Upper lobe of left lung (tissue), 6 donors: Measurements from ENCODE around the gene STARD5. TPM values are rescaled to one million over a fixed set of nuclear protein-coding genes. Genes with fewer than 3 reads are reported as not detected.

Source experiments
- ATAC-seq, 2 donors: fragments of 200-7000 bp; cut with Tn5 transposase; one replicate each; pipeline ENCODE4 v1.9.1; 2022; ENCODE audit warnings: mild to moderate bottlenecking in 2 of 2, moderate library complexity in 2 of 2; ENCODE audit not compliant: low FRiP score in 2 of 2
- DNase-seq, 2 donors: peaks; one replicate each; pipeline ENCODE4 v3.0.0-alpha.2; 2019 to 2020
- H3K27ac ChIP-seq, 4 donors: fragments of 200-600 bp; sonication (generic); one replicate each; pipeline ENCODE4 v1.5.1; 2016 to 2019
- H3K27me3 ChIP-seq, 4 donors: fragments of 200-600 bp; sonication (generic); one replicate each; pipeline ENCODE4 v1.5.1; 2017 to 2019
- H3K36me3 ChIP-seq, 4 donors: fragments of 200-600 bp; sonication (generic); one replicate each; pipeline ENCODE4 v1.5.1; 2016 to 2019
- H3K4me1 ChIP-seq, 4 donors: fragments of 200-600 bp; sonication (generic); one replicate each; pipeline ENCODE4 v1.5.1; 2018 to 2019
- H3K4me3 ChIP-seq, 4 donors: fragments of 200-600 bp; sonication (generic); one replicate each; pipeline ENCODE4 v1.5.1; 2017 to 2019; ENCODE audit warnings: mild to moderate bottlenecking in 2 of 4, moderate library complexity in 1 of 4
- H3K9me3 ChIP-seq, 4 donors: fragments of 200-600 bp; sonication (generic); one replicate each; pipeline ENCODE4 v1.5.1; 2018 to 2019
- EP300 ChIP-seq, 4 donors: sonication (generic); formaldehyde crosslinking; IDR thresholded peaks; one replicate each; pipeline ENCODE4 v1.5.1; 2017; ENCODE audit warnings: antibody characterized with exemption in 4 of 4, control low read depth in 2 of 4
- POLR2A ChIP-seq, 4 donors: fragments of 450-650 bp; IDR thresholded peaks; one replicate each; pipeline ENCODE4 v1.5.1; 2016 to 2017; ENCODE audit warnings: antibody characterized with exemption in 4 of 4, mild to moderate bottlenecking in 2 of 4
- POLR2AphosphoS5 ChIP-seq, 2 donors: sonication (generic); formaldehyde crosslinking; IDR thresholded peaks; one replicate each; pipeline ENCODE4 v1.5.1; 2017; ENCODE audit warnings: antibody characterized with exemption in 2 of 2
- WGBS, 2 donors: methylation state at CpG; one replicate each; pipeline ENCODE4 v1.1.5; 2017 to 2018; 5-methylcytosine and 5-hydroxymethylcytosine counted together
- total RNA-seq, 6 donors: library from RNA; depleted of rRNA in 4 of 6; stranded (reverse); fragments of >200 nt in 4 of 6; gene quantifications; one replicate each; pipeline versions ENCODE4 v1.1.0 to v1.2.1, GENCODE V29; 2016 to 2021
- TF ChIP-seq, protein P1 (sequence below), 6 experiments: fragments of 450-650 bp in 4 of 6; fragments of 200-600 bp in 2 of 6; sonication (generic) in 2 of 6; IDR thresholded peaks; one replicate each; pipeline ENCODE4 v1.5.1; 2016 to 2019; ENCODE audit warnings: antibody characterized with exemption in 6 of 6
- donor health status: DM: no; HTN: no; CAD: no; lungs with moderate emphysema.
- donor health status: DM: no; HTN: yes; CAD: no; lungs with severe emphysema.

Gene STARD5
- total RNA-seq, 6 donors from 2014 or later = 3.0 to 8.3 (median 5.6) TPM

DNA sequence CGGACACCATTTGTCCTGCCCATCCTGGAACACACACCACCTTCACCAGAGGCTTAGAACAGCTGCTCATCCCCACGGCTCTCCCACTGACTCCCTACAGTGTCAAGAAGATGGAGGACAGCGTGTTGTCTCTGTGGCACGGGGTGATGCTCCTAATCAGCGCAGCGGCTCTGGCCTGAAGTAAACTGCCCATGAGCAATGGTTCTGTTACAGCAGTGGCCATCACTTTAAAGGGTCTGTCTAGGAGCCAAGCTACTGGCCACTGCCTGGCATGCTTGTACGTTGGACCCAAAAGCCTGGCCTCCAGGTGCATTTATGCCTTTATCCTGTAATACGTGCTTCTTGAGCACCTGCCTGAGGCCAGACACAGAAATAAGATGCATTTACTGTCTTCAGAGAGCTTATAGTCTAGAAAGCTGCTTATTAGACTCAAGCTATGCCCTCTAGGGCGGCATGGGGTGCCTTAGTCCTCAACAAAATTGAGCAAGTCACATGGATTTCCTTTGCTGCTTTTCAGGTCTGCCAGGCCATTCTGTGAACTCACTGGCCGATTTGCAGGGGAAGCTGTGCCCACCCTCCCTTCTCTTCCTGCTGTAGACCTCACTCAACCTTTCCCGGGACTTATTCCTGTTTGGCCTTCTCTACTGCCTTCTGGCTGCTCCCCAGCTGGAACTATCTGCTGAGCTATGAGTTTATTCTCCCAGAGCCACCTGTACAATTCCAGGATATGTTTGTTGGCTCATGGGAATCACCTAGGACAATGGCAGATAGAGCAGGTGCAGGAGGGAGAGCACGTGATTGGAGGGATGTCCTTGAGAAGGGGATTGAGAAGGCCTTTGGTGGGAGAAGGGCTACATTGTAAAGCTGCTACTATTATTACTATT lies 51.9 kb downstream of the STARD5 start:
- Histone ChIP-seq H3K4me3 (no peak overlapping the region), H3K36me3 (peaks cover 0 to 39% (median 3%) of the 10 kb centered on the region in 4 donors), H3K9me3 (no peaks in the 10 kb centered on the region), H3K27ac (no peak overlapping the region), H3K4me1 (peaks cover 3 to 11% (median 6%) of the 10 kb centered on the region in 4 donors), H3K27me3 (no peaks in the 10 kb centered on the region)
- DNase-seq (no peak), ATAC-seq (no peak)
- no peak for TF ChIP-seq EP300 (IDR thresholded peaks at IDR 0.05)
- no peak for TF ChIP-seq POLR2A (IDR thresholded peaks at IDR 0.05)
- TF ChIP-seq, protein P1, sequence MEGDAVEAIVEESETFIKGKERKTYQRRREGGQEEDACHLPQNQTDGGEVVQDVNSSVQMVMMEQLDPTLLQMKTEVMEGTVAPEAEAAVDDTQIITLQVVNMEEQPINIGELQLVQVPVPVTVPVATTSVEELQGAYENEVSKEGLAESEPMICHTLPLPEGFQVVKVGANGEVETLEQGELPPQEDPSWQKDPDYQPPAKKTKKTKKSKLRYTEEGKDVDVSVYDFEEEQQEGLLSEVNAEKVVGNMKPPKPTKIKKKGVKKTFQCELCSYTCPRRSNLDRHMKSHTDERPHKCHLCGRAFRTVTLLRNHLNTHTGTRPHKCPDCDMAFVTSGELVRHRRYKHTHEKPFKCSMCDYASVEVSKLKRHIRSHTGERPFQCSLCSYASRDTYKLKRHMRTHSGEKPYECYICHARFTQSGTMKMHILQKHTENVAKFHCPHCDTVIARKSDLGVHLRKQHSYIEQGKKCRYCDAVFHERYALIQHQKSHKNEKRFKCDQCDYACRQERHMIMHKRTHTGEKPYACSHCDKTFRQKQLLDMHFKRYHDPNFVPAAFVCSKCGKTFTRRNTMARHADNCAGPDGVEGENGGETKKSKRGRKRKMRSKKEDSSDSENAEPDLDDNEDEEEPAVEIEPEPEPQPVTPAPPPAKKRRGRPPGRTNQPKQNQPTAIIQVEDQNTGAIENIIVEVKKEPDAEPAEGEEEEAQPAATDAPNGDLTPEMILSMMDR (IDR thresholded peaks at IDR 0.05) = no peak
- TF ChIP-seq POLR2AphosphoS5 (IDR thresholded peaks at IDR 0.05) = no peak
- 77 to 87% methylated on average over 10 to 12 of the region's 12 CpGs for WGBS, 2 donors

DNA sequence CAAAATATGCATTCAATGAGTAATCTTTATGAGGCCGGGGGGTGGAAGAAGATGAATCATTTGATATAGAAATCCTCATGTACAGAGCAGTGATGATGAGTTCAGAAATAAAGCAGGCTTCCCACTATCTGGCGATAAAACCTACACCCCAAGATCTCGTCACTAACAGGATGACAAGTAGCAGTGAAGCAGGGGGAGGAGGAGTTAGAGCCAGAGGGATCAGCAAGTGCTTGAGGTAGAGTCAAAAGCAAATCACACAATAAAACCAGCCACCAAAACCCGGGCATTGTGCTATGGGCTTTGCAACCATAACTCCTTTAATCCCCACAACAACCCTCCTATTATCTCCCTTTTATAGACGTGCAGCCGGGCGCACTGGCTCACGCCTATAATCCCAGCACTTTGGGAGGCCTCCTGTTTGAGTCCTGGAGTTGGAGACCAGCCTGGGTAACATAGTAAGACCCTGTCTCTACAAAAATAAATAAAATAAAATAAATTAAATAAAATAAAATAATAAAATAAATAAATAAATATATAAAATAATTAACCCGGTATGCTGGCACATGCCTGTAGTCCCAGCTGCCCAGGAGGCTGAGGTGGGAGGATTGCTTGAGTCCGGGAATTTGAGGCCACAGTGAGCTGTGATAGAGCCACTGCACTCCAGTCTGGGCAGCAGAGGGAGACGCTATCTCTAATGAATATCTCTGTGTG lies 53.0 kb downstream of the STARD5 start:
- Histone ChIP-seq H3K4me1 (peaks cover 8 to 15% (median 11%) of the 10 kb centered on the region in 4 donors), H3K4me3 (no peak overlapping the region), H3K27me3 (no peaks in the 10 kb centered on the region), H3K36me3 (peaks cover 0 to 39% (median 3%) of the 10 kb centered on the region in 4 donors), H3K27ac (no peak overlapping the region), H3K9me3 (no peaks in the 10 kb centered on the region)
- TF ChIP-seq POLR2A (IDR thresholded peaks at IDR 0.05) = no peak
- TF ChIP-seq, protein P1 (IDR thresholded peaks at IDR 0.05) = no peak
- TF ChIP-seq EP300 (IDR thresholded peaks at IDR 0.05) = no peak
- TF ChIP-seq POLR2AphosphoS5 (IDR thresholded peaks at IDR 0.05) = no peak
- DNase-seq (no peak), ATAC-seq (no peak)
- 92 to 93% methylated on average over 11 of the region's 11 CpGs for WGBS, 2 donors

DNA sequence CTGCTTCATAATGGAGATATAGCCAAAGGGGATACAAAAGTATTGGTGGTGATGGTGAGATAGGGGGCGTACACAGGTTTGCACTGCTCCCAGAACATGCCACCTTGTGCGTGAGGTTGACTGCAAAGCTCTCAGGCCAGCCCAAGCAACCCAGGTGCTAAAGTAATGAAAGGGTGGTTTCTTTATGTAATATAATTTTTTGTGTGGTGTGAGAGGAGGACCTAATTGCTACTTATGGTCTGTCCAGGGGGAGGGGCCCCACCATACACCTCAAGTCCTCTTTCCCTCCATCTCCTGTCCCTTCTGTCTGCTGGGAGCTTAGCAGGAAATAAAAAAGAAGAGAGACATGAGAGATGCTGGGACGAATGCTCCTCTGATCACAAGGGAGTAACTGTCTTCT lies 53.8 kb downstream of the STARD5 start:
- H3K9me3 ChIP-seq = no peaks in the 10 kb centered on the region
- TF ChIP-seq, protein P1 (IDR thresholded peaks at IDR 0.05) = no peak
- no peak for TF ChIP-seq POLR2A (IDR thresholded peaks at IDR 0.05)
- TF ChIP-seq EP300 (IDR thresholded peaks at IDR 0.05) = no peak
- TF ChIP-seq POLR2AphosphoS5 (IDR thresholded peaks at IDR 0.05) = no peak
- no peak for DNase-seq
- H3K27ac ChIP-seq = no peak overlapping the region
- 80 to 83% methylated on average over 3 of the region's 3 CpGs for WGBS, 2 donors
- no peak for ATAC-seq
- H3K27me3 ChIP-seq = no peaks in the 10 kb centered on the region
- H3K4me3 ChIP-seq = no peak overlapping the region
- H3K4me1 ChIP-seq = peaks cover 15 to 17% (median 16%) of the 10 kb centered on the region in 4 donors
- peaks cover 0 to 39% (median 3%) of the 10 kb centered on the region in 4 donors for H3K36me3 ChIP-seq

DNA sequence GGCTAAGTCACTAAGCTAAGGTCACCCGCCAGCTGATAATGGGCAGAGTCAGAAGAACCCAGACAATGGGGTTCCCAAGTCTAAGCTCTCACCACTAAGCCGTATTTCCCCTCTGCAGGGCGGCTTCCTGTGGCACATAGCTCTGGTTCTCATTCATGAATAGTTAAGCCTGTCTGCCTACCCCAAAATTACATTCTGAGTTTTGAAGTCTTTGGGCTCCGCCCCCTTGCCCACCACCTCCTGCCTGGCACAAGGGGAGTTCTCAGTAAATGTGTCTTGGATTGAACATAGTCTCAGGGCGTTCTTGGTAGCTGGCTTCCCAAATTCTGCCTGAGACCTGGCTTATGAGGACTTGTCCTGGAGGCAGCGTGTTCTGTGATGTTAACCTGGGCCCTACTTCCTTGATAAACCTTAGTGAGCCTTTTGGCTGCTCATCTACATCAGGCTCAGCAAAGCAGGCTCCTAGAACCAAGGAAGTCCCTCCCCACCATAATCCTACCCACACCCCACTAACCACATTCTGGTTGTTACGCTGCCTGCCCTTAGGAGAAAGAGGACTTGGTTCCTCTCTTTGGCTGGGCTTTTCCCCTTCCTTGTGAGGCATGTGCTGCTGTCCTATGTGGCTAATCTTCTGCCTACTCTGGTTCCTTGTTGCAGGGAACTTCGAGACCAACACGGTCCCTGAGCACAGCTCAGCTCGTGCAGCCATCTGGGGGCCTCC lies 54.9 kb downstream of the STARD5 start:
- no peaks in the 10 kb centered on the region for H3K27me3 ChIP-seq
- H3K27ac ChIP-seq = no peak overlapping the region
- H3K4me3 ChIP-seq = no peak overlapping the region
- no peak for DNase-seq
- no peak for TF ChIP-seq POLR2AphosphoS5 (IDR thresholded peaks at IDR 0.05)
- TF ChIP-seq EP300 (IDR thresholded peaks at IDR 0.05) = no peak
- TF ChIP-seq POLR2A (IDR thresholded peaks at IDR 0.05) = no peak
- TF ChIP-seq, protein P1 (IDR thresholded peaks at IDR 0.05) = no peak
- H3K4me1 ChIP-seq = peaks cover 14 to 17% (median 17%) of the 10 kb centered on the region in 4 donors
- H3K9me3 ChIP-seq = no peaks in the 10 kb centered on the region
- 79 to 88% methylated on average over 7 to 10 of the region's 10 CpGs for WGBS, 2 donors
- no peak for ATAC-seq
- peaks cover 0 to 35% (median 3%) of the 10 kb centered on the region in 4 donors for H3K36me3 ChIP-seq
